Uterus (tissue), 4 donors: Measurements from ENCODE around the gene CMTR2. TPM values are rescaled to one million over a fixed set of nuclear protein-coding genes. Genes with fewer than 3 reads are reported as not detected.

ENCODE experiments used
- DNase-seq, 2 donors: peaks; one replicate each; pipeline ENCODE4 v3.0.0-alpha.2; 2019 to 2020
- H3K27ac ChIP-seq, 2 donors: fragments of 200-600 bp; sonication (generic); 1 replicate in 1 of 2; 2 replicates in 1 of 2; pipeline ENCODE4 v1.5.1; 2016 to 2018
- H3K27me3 ChIP-seq, 2 donors: fragments of 200-600 bp; sonication (generic); one replicate each; pipeline ENCODE4 v1.5.1; 2018 to 2019; ENCODE audit warnings: control low read depth in 1 of 2
- H3K36me3 ChIP-seq, 2 donors: fragments of 200-600 bp; sonication (generic); one replicate each; pipeline ENCODE4 v1.5.1; 2019; ENCODE audit warnings: control low read depth in 1 of 2
- H3K4me1 ChIP-seq, 2 donors: fragments of 200-600 bp; sonication (generic); one replicate each; pipeline ENCODE4 v1.5.1; 2018 to 2019; ENCODE audit warnings: control low read depth in 1 of 2
- H3K4me3 ChIP-seq, 2 donors: fragments of 200-600 bp; sonication (generic); 1 replicate in 1 of 2; 2 replicates in 1 of 2; pipeline ENCODE4 v1.5.1; 2018 to 2019; ENCODE audit warnings: mild to moderate bottlenecking in 1 of 2
- H3K9me3 ChIP-seq, 2 donors: fragments of 200-600 bp; sonication (generic); one replicate each; pipeline ENCODE4 v1.5.1; 2019; ENCODE audit warnings: control low read depth in 1 of 2
- CTCF ChIP-seq, 4 experiments: fragments of 200-600 bp in 2 of 4; fragments of 450-650 bp in 2 of 4; sonication (generic) in 2 of 4; IDR thresholded peaks; one replicate each; pipeline ENCODE4 v1.5.1; 2016 to 2019; ENCODE audit warnings: antibody characterized with exemption in 4 of 4, mild to moderate bottlenecking in 2 of 4, moderate library complexity in 1 of 4
- POLR2A ChIP-seq, 2 donors: fragments of 450-650 bp; IDR thresholded peaks; one replicate each; pipeline ENCODE4 v1.6.1; 2016; ENCODE audit warnings: antibody characterized with exemption in 2 of 2, mild to moderate bottlenecking in 1 of 2, moderate library complexity in 1 of 2
- intact Hi-C: fragments of 100-400 bp; cut with DNase I; formaldehyde crosslinking; loops from one replicate; pipeline ENCODE4 v1.15.1; 2023; ENCODE audit warnings: low total_unique reads
- total RNA-seq, 4 donors: library from RNA; depleted of rRNA in 3 of 4; stranded (reverse); fragments of >200 nt in 3 of 4; gene quantifications; one replicate each; pipeline versions ENCODE4 v1.1.0 to v1.2.4, GENCODE V29; 2014 to 2023
- donor health status: DM: yes; HTN: yes; CAD: no.

The CMTR2 gene
- total RNA-seq, 4 donors from 2014 or later = 12.0 to 79.6 (median 14.0) TPM

- no peaks in the 10 kb centered on the region for H3K27me3 ChIP-seq
- no peak for TF ChIP-seq CTCF (IDR thresholded peaks at IDR 0.05)
- no peak for TF ChIP-seq POLR2A (IDR thresholded peaks at IDR 0.05)
- H3K9me3 ChIP-seq = no peaks in the 10 kb centered on the region
- H3K4me1 ChIP-seq = no peaks in the 10 kb centered on the region
- intact Hi-C loops = no loop called here
- DNase-seq = no peak
- H3K27ac ChIP-seq = no peak overlapping the region
- no peak overlapping the region for H3K4me3 ChIP-seq
- no peaks in the 10 kb centered on the region for H3K36me3 ChIP-seq
Measured at GRCh38 chr16:71246309-71246708, 42.9 kb downstream of the CMTR2 start.

DNA sequence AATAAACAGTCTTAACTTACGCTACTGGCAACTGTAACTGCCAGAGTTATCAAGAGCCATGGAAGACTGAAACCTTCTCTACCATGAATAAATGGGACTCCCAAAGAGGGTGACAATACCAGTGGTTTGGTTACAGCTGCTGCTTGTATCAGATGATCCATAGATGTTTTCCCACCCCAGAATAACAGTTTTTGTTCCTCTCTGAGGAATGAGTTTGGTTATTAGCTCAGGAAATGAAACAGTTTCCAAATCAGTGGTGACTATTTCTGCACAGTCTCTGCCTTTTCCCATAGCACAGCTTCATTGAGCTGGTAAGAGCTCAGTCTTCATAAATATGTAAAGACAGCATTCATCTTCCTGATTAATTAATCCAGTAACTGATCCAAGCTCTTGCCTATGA, 44.7 kb downstream of the CMTR2 start:
- TF ChIP-seq CTCF (IDR thresholded peaks at IDR 0.05) (no peak), POLR2A (IDR thresholded peaks at IDR 0.05) (no peak)
- Histone ChIP-seq H3K4me1 (no peaks in the 10 kb centered on the region), H3K4me3 (no peak overlapping the region), H3K27ac (no peak overlapping the region), H3K9me3 (no peaks in the 10 kb centered on the region), H3K36me3 (no peaks in the 10 kb centered on the region), H3K27me3 (no peaks in the 10 kb centered on the region)
- intact Hi-C loops = no loop called here
- DNase-seq = no peak

DNA sequence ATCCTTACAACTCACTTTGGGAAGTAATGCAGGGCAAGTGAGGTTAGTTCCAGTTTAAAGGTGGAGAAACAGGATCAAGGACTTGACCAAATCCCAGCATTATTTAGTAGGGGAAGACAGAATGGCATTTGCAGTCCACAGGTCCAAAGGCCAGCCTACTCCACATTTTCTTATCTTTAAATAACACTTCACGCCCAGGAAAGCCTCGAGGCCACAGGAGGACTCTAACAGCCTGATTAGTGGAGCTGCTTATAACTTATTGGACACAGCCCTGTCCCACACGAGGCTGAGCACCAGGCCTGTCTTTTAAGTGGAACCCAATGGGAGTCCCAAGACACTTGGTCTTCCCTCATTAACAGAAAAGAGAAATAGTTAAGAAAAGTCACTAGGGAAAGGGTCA, 46.6 kb downstream of the CMTR2 start:
- Histone ChIP-seq H3K27ac (no peak overlapping the region), H3K4me1 (no peaks in the 10 kb centered on the region), H3K9me3 (no peaks in the 10 kb centered on the region), H3K27me3 (no peaks in the 10 kb centered on the region), H3K36me3 (peaks cover 0 to 2% of the 10 kb centered on the region in 2 donors), H3K4me3 (no peak overlapping the region)
- TF ChIP-seq CTCF (IDR thresholded peaks at IDR 0.05) (no peak), POLR2A (IDR thresholded peaks at IDR 0.05) (no peak)
- intact Hi-C loops = no loop called here
- DNase-seq = no peak

DNA sequence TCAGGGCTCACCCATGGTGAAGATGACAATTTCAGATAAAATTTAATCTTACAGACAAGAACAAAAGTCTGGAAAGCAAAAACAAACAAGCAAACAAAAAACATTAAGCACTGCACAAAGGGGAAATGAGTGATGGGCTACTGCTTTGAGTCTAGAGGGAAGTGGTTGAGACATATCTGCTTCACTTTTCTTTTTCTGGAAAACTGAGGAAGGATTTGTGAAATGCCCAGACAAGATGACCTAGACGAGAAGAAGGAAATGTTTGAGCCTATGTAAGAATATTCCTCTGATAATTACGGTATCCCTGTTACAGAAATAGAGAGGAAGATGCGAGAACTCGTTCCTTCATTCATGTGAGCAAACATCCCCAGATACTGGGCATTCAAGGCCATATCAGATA, 47.2 kb downstream of the CMTR2 start:
- no peaks in the 10 kb centered on the region for H3K9me3 ChIP-seq
- intact Hi-C loops = no loop called here
- no peaks in the 10 kb centered on the region for H3K27me3 ChIP-seq
- DNase-seq = no peak
- H3K27ac ChIP-seq = no peak overlapping the region
- no peak for TF ChIP-seq CTCF (IDR thresholded peaks at IDR 0.05)
- TF ChIP-seq POLR2A (IDR thresholded peaks at IDR 0.05) = no peak
- peaks cover 0 to 2% of the 10 kb centered on the region in 2 donors for H3K36me3 ChIP-seq
- no peak overlapping the region for H3K4me3 ChIP-seq
- no peaks in the 10 kb centered on the region for H3K4me1 ChIP-seq

Other genes starting within 250 kb of the CMTR2 start
- gene HYDIN, start 58.7 kb downstream of the CMTR2 start, total RNA-seq = 10 to 100 TPM in 1 of 4 donors, 1 to 10 TPM in 2, under 1 TPM in 1; under 0.01 to 23.6 (median 8.8) TPM
- 1 to 10 TPM in 1 of 4 donors, not detected in 3; 2.5 TPM for gene CALB2, start 69.3 kb upstream of the CMTR2 start, total RNA-seq
- not detected for gene TLE7, start 152.7 kb upstream of the CMTR2 start, total RNA-seq
- gene ZNF23, start 172.8 kb upstream of the CMTR2 start, total RNA-seq = 10 to 100 TPM in 2 of 4 donors, 1 to 10 TPM in 2; 2.4 to 12.8 (median 7.5) TPM
- gene ZNF19, start 199.9 kb upstream of the CMTR2 start, total RNA-seq = 10 to 100 TPM in 1 of 4 donors, 1 to 10 TPM in 2, under 1 TPM in 1; 0.59 to 21.5 (median 8.3) TPM
- 1 to 10 TPM in 1 of 4 donors, not detected in 3; 6.4 TPM for gene CHST4, start 237.0 kb upstream of the CMTR2 start, total RNA-seq